Stimulated activated memory B cell treated with anti-CD40 and anti-IgM and Interleukin-4, amounts not matched to agents 10 μg/mL and 1 μg/mL and 100 μg/mL, for 72 hours (primary cell): ENCODE results near the gene CELSR3.

ENCODE experiments used
- ATAC-seq: fragments of 150-1000 bp; cut with Tn5 transposase; 2 replicates; pipeline ENCODE4 v1.10.0; 2021
- H3K27ac Mint-ChIP-seq: one replicate; pipeline ENCODE4 v1.8.0; 2022; ENCODE audit warnings: mild to moderate bottlenecking, mixed read lengths
- H3K27me3 Mint-ChIP-seq: one replicate; pipeline ENCODE4 v1.8.0; 2022; ENCODE audit warnings: mixed read lengths
- H3K36me3 Mint-ChIP-seq: one replicate; pipeline ENCODE4 v1.8.0; 2022; ENCODE audit warnings: mixed read lengths
- H3K4me1 Mint-ChIP-seq: one replicate; pipeline ENCODE4 v1.8.0; 2022; ENCODE audit warnings: mixed read lengths
- H3K4me3 Mint-ChIP-seq: one replicate; pipeline ENCODE4 v1.8.0; 2022; ENCODE audit warnings: mild to moderate bottlenecking, moderate library complexity, mixed read lengths
- H3K9me3 Mint-ChIP-seq: one replicate; pipeline ENCODE4 v1.8.0; 2022; ENCODE audit warnings: mixed read lengths

Gene CELSR3

GRCh38 chr3:48690846-48691458 lies 28.3 kb upstream of the CELSR3 start:
- Mint-ChIP-seq H3K27me3 (no peaks in the 10 kb centered on the region), H3K4me3 (no peak overlapping the region), H3K27ac (no peak overlapping the region), H3K4me1 (peaks cover 15% of the 10 kb centered on the region), H3K9me3 (no peaks in the 10 kb centered on the region), H3K36me3 (peaks cover 50% of the 10 kb centered on the region)
- no peak for ATAC-seq

- no peak overlapping the region for H3K4me3 Mint-ChIP-seq
- H3K4me1 Mint-ChIP-seq: peaks cover 17% of the 10 kb centered on the region
- peaks cover 41% of the 10 kb centered on the region for H3K36me3 Mint-ChIP-seq
- no peaks in the 10 kb centered on the region for H3K27me3 Mint-ChIP-seq
- H3K9me3 Mint-ChIP-seq: no peaks in the 10 kb centered on the region
- H3K27ac Mint-ChIP-seq: no peak overlapping the region
- ATAC-seq: no peak
These were observed 26.7 kb upstream of the CELSR3 start for GRCh38 chr3:48689384-48689783.

GRCh38 chr3:48688737-48689075 lies 26.0 kb upstream of the CELSR3 start:
- Mint-ChIP-seq H3K4me1 (peaks cover 24% of the 10 kb centered on the region), H3K9me3 (no peaks in the 10 kb centered on the region), H3K27ac (no peak overlapping the region), H3K36me3 (peaks cover 38% of the 10 kb centered on the region), H3K4me3 (no peak overlapping the region), H3K27me3 (no peaks in the 10 kb centered on the region)
- no peak for ATAC-seq

GRCh38 chr3:48688032-48688736 lies 25.5 kb upstream of the CELSR3 start:
- Mint-ChIP-seq H3K4me1 (peaks cover 27% of the 10 kb centered on the region), H3K27me3 (no peaks in the 10 kb centered on the region), H3K4me3 (no peak overlapping the region), H3K27ac (no peak overlapping the region), H3K36me3 (peaks cover 33% of the 10 kb centered on the region), H3K9me3 (no peaks in the 10 kb centered on the region)
- no peak for ATAC-seq

- H3K4me3 Mint-ChIP-seq: no peak overlapping the region
- H3K36me3 Mint-ChIP-seq: peaks cover 34% of the 10 kb centered on the region
- H3K4me1 Mint-ChIP-seq: peaks cover 27% of the 10 kb centered on the region
- no peak for ATAC-seq
- no peak overlapping the region for H3K27ac Mint-ChIP-seq
- no peaks in the 10 kb centered on the region for H3K27me3 Mint-ChIP-seq
- no peaks in the 10 kb centered on the region for H3K9me3 Mint-ChIP-seq
These were observed 24.6 kb upstream of the CELSR3 start for GRCh38 chr3:48687220-48687678.

- peak overlapping the region; percentile 89 for H3K4me3 Mint-ChIP-seq
These were observed 24.0 kb upstream of the CELSR3 start for GRCh38 chr3:48686538-48687219.

GRCh38 chr3:48685603-48686511 lies 23.2 kb upstream of the CELSR3 start, which contains the start of gene NCKIPSD:
TSS of gene NCKIPSD (minus strand) at chr3:48685915. CDS start at chr3:48685807, 108 bp downstream.
- Mint-ChIP-seq H3K27me3 (no peaks in the 10 kb centered on the region), H3K4me3 (peak within 1 kb of the TSS; percentile 89), H3K9me3 (no peaks in the 10 kb centered on the region), H3K36me3 (peaks cover 37% of the 10 kb centered on the region), H3K27ac (peak within 1 kb of the TSS; percentile 84), H3K4me1 (peaks cover 31% of the 10 kb centered on the region)
- peak; percentile 94 for ATAC-seq

More at GRCh38 chr3:48686538-48687219, 24.0 kb upstream of the CELSR3 start:
- Mint-ChIP-seq H3K36me3 (peaks cover 39% of the 10 kb centered on the region), H3K4me1 (peaks cover 27% of the 10 kb centered on the region), H3K9me3 (no peaks in the 10 kb centered on the region), H3K27me3 (no peaks in the 10 kb centered on the region), H3K27ac (peak overlapping the region; percentile 84)
- no peak for ATAC-seq

GRCh38 chr3:48685293-48685602 lies 22.6 kb upstream of the CELSR3 start:
- Mint-ChIP-seq H3K27ac (peak overlapping the region; percentile 84), H3K27me3 (no peaks in the 10 kb centered on the region), H3K4me3 (peak overlapping the region; percentile 89), H3K36me3 (peaks cover 40% of the 10 kb centered on the region), H3K4me1 (peaks cover 37% of the 10 kb centered on the region), H3K9me3 (no peaks in the 10 kb centered on the region)
- ATAC-seq: no peak

GRCh38 chr3:48684480-48685143 lies 21.9 kb upstream of the CELSR3 start:
- ATAC-seq: no peak
- H3K4me3 Mint-ChIP-seq: peak overlapping the region; percentile 89
- peak overlapping the region; percentile 84 for H3K27ac Mint-ChIP-seq
- no peaks in the 10 kb centered on the region for H3K9me3 Mint-ChIP-seq
- peaks cover 36% of the 10 kb centered on the region for H3K36me3 Mint-ChIP-seq
- H3K4me1 Mint-ChIP-seq: peaks cover 43% of the 10 kb centered on the region
- H3K27me3 Mint-ChIP-seq: no peaks in the 10 kb centered on the region

- Mint-ChIP-seq H3K4me1 (peaks cover 46% of the 10 kb centered on the region), H3K27ac (no peak overlapping the region), H3K36me3 (peaks cover 36% of the 10 kb centered on the region), H3K27me3 (no peaks in the 10 kb centered on the region), H3K9me3 (no peaks in the 10 kb centered on the region), H3K4me3 (no peak overlapping the region)
- no peak for ATAC-seq
These were observed 21.3 kb upstream of the CELSR3 start for GRCh38 chr3:48684054-48684349.

GRCh38 chr3:48682786-48683185 lies 20.1 kb upstream of the CELSR3 start:
- H3K4me3 Mint-ChIP-seq: no peak overlapping the region

GRCh38 chr3:48681974-48682610 lies 19.4 kb upstream of the CELSR3 start:
- H3K4me1 Mint-ChIP-seq: peaks cover 46% of the 10 kb centered on the region
- H3K27me3 Mint-ChIP-seq: no peaks in the 10 kb centered on the region
- H3K4me3 Mint-ChIP-seq: no peak overlapping the region
- H3K9me3 Mint-ChIP-seq: no peaks in the 10 kb centered on the region
- no peak overlapping the region for H3K27ac Mint-ChIP-seq
- H3K36me3 Mint-ChIP-seq: peaks cover 39% of the 10 kb centered on the region
- ATAC-seq: no peak

More at GRCh38 chr3:48682786-48683185, 20.1 kb upstream of the CELSR3 start:
- Mint-ChIP-seq H3K9me3 (no peaks in the 10 kb centered on the region), H3K27me3 (no peaks in the 10 kb centered on the region), H3K4me1 (peaks cover 46% of the 10 kb centered on the region), H3K36me3 (peaks cover 36% of the 10 kb centered on the region), H3K27ac (no peak overlapping the region)
- ATAC-seq: no peak

GRCh38 chr3:48681541-48681880 lies 18.8 kb upstream of the CELSR3 start:
- Mint-ChIP-seq H3K36me3 (peaks cover 40% of the 10 kb centered on the region), H3K27ac (no peak overlapping the region), H3K4me3 (no peak overlapping the region), H3K27me3 (no peaks in the 10 kb centered on the region), H3K9me3 (no peaks in the 10 kb centered on the region), H3K4me1 (peaks cover 43% of the 10 kb centered on the region)
- ATAC-seq: no peak

GRCh38 chr3:48680811-48681540 lies 18.3 kb upstream of the CELSR3 start:
- Mint-ChIP-seq H3K36me3 (peaks cover 40% of the 10 kb centered on the region), H3K9me3 (no peaks in the 10 kb centered on the region), H3K4me1 (peaks cover 37% of the 10 kb centered on the region), H3K4me3 (no peak overlapping the region), H3K27me3 (no peaks in the 10 kb centered on the region), H3K27ac (no peak overlapping the region)
- no peak for ATAC-seq
